NB4 (cell line): ENCODE results near the gene TEX9.

ENCODE experiments used
- MYC ChIP-seq: IDR thresholded peaks from 2 replicates; pipeline ENCODE4 v1.6.1; 2011; ENCODE audit warnings: low read depth, low read length
- POLR2A ChIP-seq: IDR thresholded peaks from 2 replicates; pipeline ENCODE4 v1.6.1; 2011; ENCODE audit warnings: mild to moderate bottlenecking; ENCODE audit not compliant: insufficient read length; ENCODE audit errors: extremely low read depth
- TF ChIP-seq, protein P1 (sequence below): IDR thresholded peaks from one replicate; pipeline ENCODE4 v1.5.1; 2012; ENCODE audit warnings: low read depth, low read length

DNA sequence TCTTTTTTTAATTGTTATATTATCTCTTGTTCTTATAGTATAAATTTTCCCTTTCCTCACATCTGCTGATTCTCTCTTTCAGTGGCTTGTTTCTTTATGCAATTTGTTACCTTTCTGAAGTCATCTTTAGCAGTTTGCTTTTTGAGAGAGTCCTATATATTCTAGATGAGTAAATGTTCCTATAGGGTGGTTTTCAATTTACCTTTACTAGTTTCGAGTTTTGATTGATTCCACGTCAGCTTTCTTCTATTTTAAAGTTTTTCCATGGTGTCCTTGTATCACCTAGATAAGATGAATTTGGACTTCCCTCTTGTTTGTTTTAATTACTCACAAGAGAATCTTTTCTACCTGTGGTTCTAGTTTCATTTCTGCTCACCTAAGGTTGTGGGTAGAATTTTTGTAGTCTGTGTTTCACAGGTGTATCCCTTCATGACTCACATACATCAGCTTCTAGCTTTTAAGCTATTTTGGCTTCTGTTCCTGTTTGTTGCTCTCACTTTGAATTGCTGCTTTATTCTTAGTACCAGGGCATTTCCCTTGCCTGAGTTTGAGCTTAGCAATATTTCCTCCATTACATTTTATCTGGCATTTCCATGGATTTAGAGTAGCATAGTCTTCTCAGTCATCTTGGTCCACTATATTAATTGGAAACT lies 6.4 kb downstream of the TEX9 start:
- TF ChIP-seq, protein P1, sequence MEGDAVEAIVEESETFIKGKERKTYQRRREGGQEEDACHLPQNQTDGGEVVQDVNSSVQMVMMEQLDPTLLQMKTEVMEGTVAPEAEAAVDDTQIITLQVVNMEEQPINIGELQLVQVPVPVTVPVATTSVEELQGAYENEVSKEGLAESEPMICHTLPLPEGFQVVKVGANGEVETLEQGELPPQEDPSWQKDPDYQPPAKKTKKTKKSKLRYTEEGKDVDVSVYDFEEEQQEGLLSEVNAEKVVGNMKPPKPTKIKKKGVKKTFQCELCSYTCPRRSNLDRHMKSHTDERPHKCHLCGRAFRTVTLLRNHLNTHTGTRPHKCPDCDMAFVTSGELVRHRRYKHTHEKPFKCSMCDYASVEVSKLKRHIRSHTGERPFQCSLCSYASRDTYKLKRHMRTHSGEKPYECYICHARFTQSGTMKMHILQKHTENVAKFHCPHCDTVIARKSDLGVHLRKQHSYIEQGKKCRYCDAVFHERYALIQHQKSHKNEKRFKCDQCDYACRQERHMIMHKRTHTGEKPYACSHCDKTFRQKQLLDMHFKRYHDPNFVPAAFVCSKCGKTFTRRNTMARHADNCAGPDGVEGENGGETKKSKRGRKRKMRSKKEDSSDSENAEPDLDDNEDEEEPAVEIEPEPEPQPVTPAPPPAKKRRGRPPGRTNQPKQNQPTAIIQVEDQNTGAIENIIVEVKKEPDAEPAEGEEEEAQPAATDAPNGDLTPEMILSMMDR: no peak
- TF ChIP-seq POLR2A (no peak), MYC (no peak)
